Keratinocyte (primary cell): ENCODE data around the gene CAPZB. TPM values are rescaled to one million over a fixed set of nuclear protein-coding genes. Genes with fewer than 3 reads are reported as not detected.

Experiments
- DNase-seq: peaks from one replicate; pipeline ENCODE4 v3.0.0-alpha.2; 2011; ENCODE audit warnings: low read depth, missing footprints, low spot score
- FAIRE-seq: peaks from 2 replicates; lab custom pipeline; 2011; peaks lifted over from hg19 to GRCh38; lab: Jason Lieb, UNC
- H2AFZ ChIP-seq: 2 replicates; pipeline ENCODE4 v1.6.0; 2012; ENCODE audit warnings: low read length, control low read depth, inconsistent platforms; ENCODE audit not compliant: control insufficient read depth
- H3K27ac ChIP-seq: 2 replicates; pipeline ENCODE4 v1.5.1; 2011; ENCODE audit warnings: low read length; ENCODE audit not compliant: control insufficient read depth, insufficient read depth
- H3K27me3 ChIP-seq: 3 replicates; pipeline ENCODE4 v1.6.0; 2011; ENCODE audit warnings: low read length; ENCODE audit not compliant: control insufficient read depth, insufficient read depth; ENCODE audit errors: extremely low read depth
- H3K36me3 ChIP-seq, 2 experiments: 2 replicates in 1 of 2; 3 replicates in 1 of 2; pipeline ENCODE4 v1.5.1; 2011; ENCODE audit warnings: low read length in 2 of 2, mild to moderate bottlenecking in 1 of 2; ENCODE audit not compliant: control insufficient read depth in 2 of 2, insufficient read depth in 2 of 2; ENCODE audit errors: extremely low read depth in 1 of 2
- H3K4me1 ChIP-seq: 3 replicates; pipeline ENCODE4 v1.5.1; 2011; ENCODE audit warnings: low read length; ENCODE audit not compliant: control insufficient read depth, insufficient read depth; ENCODE audit errors: extremely low read depth
- H3K4me2 ChIP-seq: 3 replicates; pipeline ENCODE4 v1.6.0; 2011; ENCODE audit warnings: low read depth, low read length; ENCODE audit not compliant: control insufficient read depth, insufficient read depth; ENCODE audit errors: extremely low read depth
- H3K4me3 ChIP-seq, 3 experiments: fragments of 200-600 bp in 1 of 3; sonication (generic) in 1 of 3; 2 replicates in 2 of 3; 3 replicates in 1 of 3; pipeline ENCODE4 v1.5.1; 2011 to 2016; ENCODE audit warnings: low read length in 3 of 3, mild to moderate bottlenecking in 3 of 3, control low read depth in 2 of 3, inconsistent platforms in 1 of 3, low read depth in 1 of 3, mixed read lengths in 1 of 3, mixed run types in 1 of 3, moderate library complexity in 1 of 3; ENCODE audit not compliant: control insufficient read depth in 2 of 3, insufficient read depth in 2 of 3; ENCODE audit errors: extremely low read depth in 1 of 3
- H3K79me2 ChIP-seq: 2 replicates; pipeline ENCODE4 v1.6.0; 2012; ENCODE audit warnings: low read length; ENCODE audit not compliant: control insufficient read depth, insufficient read depth
- H3K9ac ChIP-seq: 3 replicates; pipeline ENCODE4 v1.6.0; 2011; ENCODE audit warnings: low read length; ENCODE audit not compliant: control insufficient read depth, insufficient read depth; ENCODE audit errors: extremely low read depth
- H3K9me1 ChIP-seq: 3 replicates; pipeline ENCODE4 v1.6.0; 2011; ENCODE audit warnings: low read length; ENCODE audit not compliant: control insufficient read depth, insufficient read depth; ENCODE audit errors: extremely low read depth
- H3K9me3 ChIP-seq: 2 replicates; pipeline ENCODE4 v1.5.1; 2012; ENCODE audit warnings: low read depth, low read length; ENCODE audit not compliant: control insufficient read depth
- H4K20me1 ChIP-seq: 3 replicates; pipeline ENCODE4 v1.6.0; 2011; ENCODE audit warnings: low read length; ENCODE audit not compliant: control insufficient read depth, insufficient read depth; ENCODE audit errors: extremely low read depth
- CTCF ChIP-seq, 3 experiments: IDR thresholded peaks in 1 of 3; conservative IDR thresholded peaks in 1 of 3; optimal IDR thresholded peaks in 1 of 3; 2 replicates in 2 of 3; 3 replicates in 1 of 3; pipeline versions ENCODE3 to v1.5.1; 2011; ENCODE audit warnings: low read length in 3 of 3, mild to moderate bottlenecking in 3 of 3, moderate library complexity in 2 of 3, control low read depth in 1 of 3, inconsistent platforms in 1 of 3; ENCODE audit not compliant: insufficient read depth in 2 of 3; ENCODE audit errors: extremely low read depth in 1 of 3
- EZH2 ChIP-seq: IDR thresholded peaks from one replicate; pipeline ENCODE4 v1.6.1; 2012; ENCODE audit warnings: inconsistent platforms, mild to moderate bottlenecking, low read length, moderate library complexity
- dilution Hi-C: fragments of 300-500 bp; cut with MboI; formaldehyde crosslinking; loops from one replicate; pipeline ENCODE4 v1.7.0; 2020; ENCODE audit warnings: low sequenced_read_pairs; ENCODE audit not compliant: extremely low pct_ligation_motif_present
- polyA plus RNA-seq, 5 experiments: library from polyadenylated mRNA; depleted of rRNA in 3 of 5; stranded (reverse) in 3 of 5; stranded (forward) in 1 of 5; unstranded in 1 of 5; fragments of >200 nt; gene quantifications; 1 replicate in 1 of 5; 2 replicates in 3 of 5; 3 replicates in 1 of 5; pipeline versions ENCODE4 v1.2.1 to v1.2.3, GENCODE V29; 2011 to 2012; ENCODE audit warnings: missing spikeins in 2 of 5, low read depth in 1 of 5, low replicate concordance in 1 of 5

CAPZB gene
- polyA plus RNA-seq, 1 donor (not counting 4 experiments of a cell fraction or from before 2014, with no cell fraction given): 193 TPM

GRCh38 chr1:19393046-19393445, 92.3 kb downstream of the CAPZB start:
- peaks cover 4% of the 10 kb centered on the region for H3K9me1 ChIP-seq
- peaks cover 6 to 7% of the 10 kb centered on the region in 2 experiments for H3K36me3 ChIP-seq
- no peak for DNase-seq
- no peak overlapping the region for H3K9ac ChIP-seq
- peaks cover 26% of the 10 kb centered on the region for H3K4me1 ChIP-seq
- no peak overlapping the region for H3K4me3 ChIP-seq
- no peak for FAIRE-seq
- H4K20me1 ChIP-seq: peaks cover 27% of the 10 kb centered on the region
- peaks cover 85% of the 10 kb centered on the region for H3K79me2 ChIP-seq
- H3K27ac ChIP-seq: no peak overlapping the region
- TF ChIP-seq EZH2 (no peak), CTCF (optimal IDR thresholded peaks at IDR 0.05 in 1 of 3, IDR thresholded peaks at IDR 0.05 in 1 of 3, conservative IDR thresholded peaks at IDR 0.05 in 1 of 3; ENCODE audit: extremely low read depth in 1 of 3, insufficient read depth in 2 of 3, low read length in 3 of 3) (no peak)
- H3K27me3 ChIP-seq: no peaks in the 10 kb centered on the region
- no peaks in the 10 kb centered on the region for H3K9me3 ChIP-seq
- dilution Hi-C loops: no loop called here
- no peak overlapping the region for H2AFZ ChIP-seq
- no peak overlapping the region for H3K4me2 ChIP-seq

- peaks cover 26% of the 10 kb centered on the region for H3K4me1 ChIP-seq
- no peak overlapping the region for H3K27ac ChIP-seq
- peaks cover 85% of the 10 kb centered on the region for H3K79me2 ChIP-seq
Observed at GRCh38 chr1:19392221-19392620, 93.1 kb downstream of the CAPZB start.

More at GRCh38 chr1:19392221-19392620, 93.1 kb downstream of the CAPZB start:
- Histone ChIP-seq H2AFZ (no peak overlapping the region), H3K27me3 (no peaks in the 10 kb centered on the region), H3K9ac (no peak overlapping the region), H3K4me2 (no peak overlapping the region), H3K9me3 (no peaks in the 10 kb centered on the region), H3K4me3 (no peak overlapping the region), H4K20me1 (peaks cover 32% of the 10 kb centered on the region), H3K36me3 (peaks cover 4 to 7% of the 10 kb centered on the region in 2 experiments), H3K9me1 (peaks cover 4% of the 10 kb centered on the region)
- no peak for FAIRE-seq
- dilution Hi-C loops: no loop called here
- no peak for TF ChIP-seq CTCF (optimal IDR thresholded peaks at IDR 0.05 in 1 of 3, IDR thresholded peaks at IDR 0.05 in 1 of 3, conservative IDR thresholded peaks at IDR 0.05 in 1 of 3; ENCODE audit: extremely low read depth in 1 of 3, insufficient read depth in 2 of 3, low read length in 3 of 3)
- TF ChIP-seq EZH2: no peak
- no peak for DNase-seq
